ENCODE data around the gene MLLT10.

Gene MLLT10

GRCh38 chr10:21749788-21750187 is 215.8 kb downstream of the MLLT10 start:
- DNase-seq, result no peak

GRCh38 chr10:21750424-21750823 is 216.4 kb downstream of the MLLT10 start:
- no peak for DNase-seq

- no peak for DNase-seq
Observed at GRCh38 chr10:21751341-21752310, 217.6 kb downstream of the MLLT10 start.

GRCh38 chr10:21753497-21754270 is 219.7 kb downstream of the MLLT10 start:
- no peak for DNase-seq

GRCh38 chr10:21754410-21755011 is 220.5 kb downstream of the MLLT10 start:
- DNase-seq, result no peak

- no peak for DNase-seq
Observed at GRCh38 chr10:21756707-21757106, 222.7 kb downstream of the MLLT10 start.

GRCh38 chr10:21757185-21757901 is 223.3 kb downstream of the MLLT10 start:
- no peak for DNase-seq

- DNase-seq, result no peak
Observed at GRCh38 chr10:21758239-21758638, 224.2 kb downstream of the MLLT10 start.

GRCh38 chr10:21758696-21759095 is 224.7 kb downstream of the MLLT10 start:
- DNase-seq, result no peak

- no peak for DNase-seq
Observed at GRCh38 chr10:21759232-21759631, 225.2 kb downstream of the MLLT10 start.

- DNase-seq, result no peak
Observed at GRCh38 chr10:21760332-21760731, 226.3 kb downstream of the MLLT10 start.

GRCh38 chr10:21764466-21765189 is 230.6 kb downstream of the MLLT10 start:
- no peak for DNase-seq

GRCh38 chr10:21769041-21769440 is 235.0 kb downstream of the MLLT10 start:
- no peak for DNase-seq

- no peak for DNase-seq
Observed at GRCh38 chr10:21771219-21771618, 237.2 kb downstream of the MLLT10 start.

GRCh38 chr10:21776883-21777282 is 242.9 kb downstream of the MLLT10 start:
- DNase-seq, result no peak

- no peak for DNase-seq
Observed at GRCh38 chr10:21791276-21791675, 257.2 kb downstream of the MLLT10 start.
